ENCODE data around the gene CDK18.
A peak's percentile ranks its signal among the peaks of the same experiment; 100 is the strongest.

Gene CDK18

DNA sequence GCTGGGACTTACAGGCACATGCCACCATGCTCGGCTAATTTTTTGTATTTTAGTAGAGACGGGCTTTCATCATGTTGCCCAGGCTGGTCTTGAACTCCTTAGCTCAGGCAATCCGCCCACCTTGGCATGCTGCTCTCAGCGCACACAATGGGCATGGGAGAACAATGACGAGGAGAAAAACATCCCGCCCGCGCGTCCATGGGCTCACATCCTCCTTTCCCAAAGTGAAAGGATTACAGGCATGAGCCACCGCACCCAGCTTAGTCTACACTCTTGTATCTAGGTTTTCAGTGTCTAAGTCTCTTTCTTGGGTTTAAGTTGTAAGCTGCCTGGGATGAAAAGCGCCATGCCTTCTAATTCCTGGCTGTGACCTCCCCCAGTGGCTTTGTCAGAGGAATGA is 37.9 kb downstream of the CDK18 start:
- no peak for DNase-seq

- peak; percentile 17 for DNase-seq
Measured at GRCh38 chr1:205543351-205544301, 39.2 kb downstream of the CDK18 start.

- DNase-seq: no peak
Measured at GRCh38 chr1:205545001-205545919, 40.8 kb downstream of the CDK18 start.

GRCh38 chr1:205545991-205546390 is 41.5 kb downstream of the CDK18 start:
- no peak for DNase-seq

- no peak for DNase-seq
Measured at GRCh38 chr1:205546541-205546940, 42.1 kb downstream of the CDK18 start.

- DNase-seq: no peak
Measured at GRCh38 chr1:205547936-205548827, 43.7 kb downstream of the CDK18 start.

- no peak for DNase-seq
Measured at GRCh38 chr1:205554026-205554811, 49.8 kb downstream of the CDK18 start.

DNA sequence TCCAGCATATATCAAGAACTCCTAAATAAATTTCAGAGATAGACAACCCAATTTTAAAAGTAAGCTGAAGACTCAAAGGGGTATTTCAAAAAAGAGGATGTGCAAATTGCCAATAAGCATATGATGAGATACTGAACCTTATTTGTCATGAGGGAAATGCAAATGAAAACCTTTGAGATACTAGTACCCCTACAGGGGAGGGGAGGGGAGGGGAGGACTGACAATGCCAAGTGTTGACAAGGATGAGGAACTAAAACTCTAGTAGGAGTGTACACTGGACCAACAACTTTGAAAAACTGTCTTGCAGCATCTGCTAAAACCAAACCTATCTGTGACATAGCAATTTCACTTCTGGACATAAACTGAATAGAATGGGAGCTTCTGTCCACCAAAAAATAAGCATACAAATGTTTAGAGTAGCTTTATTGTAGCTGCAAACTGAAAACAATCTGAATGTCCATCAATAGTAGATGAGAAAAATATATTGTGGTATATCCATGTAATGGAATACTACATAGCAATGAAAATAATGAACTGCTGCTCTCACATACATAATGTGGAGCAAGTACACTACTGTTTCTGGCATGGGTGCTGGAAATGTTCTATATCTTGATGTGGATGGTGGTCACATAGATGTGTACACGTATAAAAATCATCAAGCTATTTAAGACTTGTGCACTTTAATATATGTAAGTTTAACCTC is 57.2 kb downstream of the CDK18 start:
- no peak for DNase-seq

DNA sequence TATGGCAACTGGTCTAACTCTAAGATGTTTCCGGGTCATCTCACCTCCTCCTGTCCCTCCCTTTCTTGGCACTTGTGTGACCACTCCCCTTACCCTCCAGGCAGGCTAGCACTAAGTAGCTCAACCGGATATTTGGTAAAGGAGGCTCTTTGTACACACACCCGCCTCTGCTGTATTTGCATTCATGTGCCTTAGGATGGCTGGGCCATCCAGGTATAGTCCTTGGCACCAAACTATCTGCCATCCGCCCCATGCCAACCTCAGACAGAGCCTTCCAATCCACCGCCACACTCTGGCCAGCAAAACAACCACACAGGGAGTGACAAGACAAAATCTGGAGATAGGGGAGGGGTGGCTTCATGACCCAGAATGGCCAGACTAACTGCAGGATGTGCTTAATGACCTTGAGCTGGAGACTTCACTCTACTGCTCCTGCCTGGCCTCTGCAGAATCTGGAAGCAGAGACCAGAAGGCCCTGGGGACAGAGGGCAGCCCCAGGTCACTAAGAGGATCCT is 59.5 kb downstream of the CDK18 start:
- DNase-seq: no peak

- no peak for DNase-seq
Measured at GRCh38 chr1:205565799-205566198, 61.3 kb downstream of the CDK18 start.

GRCh38 chr1:205567716-205568115 is 63.2 kb downstream of the CDK18 start:
- DNase-seq: no peak

DNA sequence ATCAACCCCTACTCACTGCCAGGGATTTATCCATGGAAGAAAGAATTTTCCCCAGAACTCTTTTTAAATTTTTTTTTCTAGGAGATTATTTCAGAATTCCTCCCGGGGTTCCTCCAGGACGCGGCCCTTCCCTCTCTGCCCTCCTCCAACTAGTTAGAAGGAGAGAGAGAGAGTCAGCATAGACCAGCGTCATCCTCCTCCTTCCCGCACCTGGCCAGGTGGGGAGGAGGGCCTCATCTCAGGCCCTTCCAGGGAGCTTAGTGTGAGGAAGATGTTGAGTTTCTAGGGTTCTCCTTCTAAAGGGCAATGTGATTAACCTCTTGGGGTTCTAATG is 63.6 kb downstream of the CDK18 start:
- DNase-seq: no peak

- DNase-seq: no peak
Measured at GRCh38 chr1:205568469-205569361, 64.2 kb downstream of the CDK18 start.

GRCh38 chr1:205569411-205570172 is 65.1 kb downstream of the CDK18 start:
- no peak for DNase-seq

DNA sequence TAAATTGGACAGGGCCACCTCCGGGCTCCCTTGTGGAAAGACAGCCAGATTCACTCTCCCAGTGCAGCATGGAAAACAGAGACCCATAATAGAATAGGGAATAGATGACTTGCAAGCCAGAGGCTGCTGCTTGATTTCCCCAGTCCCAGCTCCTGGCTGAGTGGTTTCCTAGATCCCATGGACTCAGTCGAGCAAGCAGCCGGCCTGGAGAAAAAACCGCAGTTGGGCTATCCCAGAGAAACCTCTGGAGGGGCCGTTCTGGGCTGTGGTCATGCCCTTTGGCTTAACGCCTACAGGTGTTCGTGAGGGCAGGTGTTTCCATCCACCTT is 65.7 kb downstream of the CDK18 start:
- no peak for DNase-seq

DNA sequence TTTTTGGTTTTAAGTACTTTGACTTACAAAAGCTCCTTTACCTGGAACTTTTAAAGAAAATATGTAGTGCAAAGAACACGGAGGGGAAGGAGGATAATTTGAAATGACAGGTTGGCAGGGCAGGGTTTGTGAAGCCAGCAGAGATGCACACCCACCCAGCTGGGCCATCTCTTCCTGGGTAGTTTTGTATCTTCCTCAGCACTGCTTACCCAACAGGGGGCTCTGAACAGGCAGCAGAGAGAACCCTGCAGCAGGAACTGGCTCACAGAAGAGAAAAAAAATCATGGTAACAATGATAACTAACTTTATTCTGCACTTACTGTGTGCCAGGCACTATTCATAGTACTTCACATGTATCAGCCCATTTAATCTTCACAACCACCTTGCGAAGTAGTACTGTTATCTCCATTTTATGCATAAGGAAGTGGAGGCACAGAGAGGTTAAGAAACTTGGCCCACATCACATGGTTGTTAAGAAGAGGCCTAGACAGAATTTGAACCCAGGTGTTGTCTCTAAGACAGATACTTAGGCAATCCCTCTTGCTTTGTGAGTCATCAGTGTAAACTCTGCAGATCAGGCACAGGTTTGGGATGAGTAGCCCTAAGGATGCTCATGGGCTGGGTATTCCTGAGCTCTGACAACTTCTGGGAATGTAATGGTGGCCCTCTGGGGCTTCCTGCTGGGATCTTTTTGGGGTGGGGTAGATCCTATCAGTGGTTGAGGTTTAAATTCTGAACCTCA is 66.5 kb downstream of the CDK18 start:
- DNase-seq: no peak

GRCh38 chr1:205571747-205572146 is 67.3 kb downstream of the CDK18 start:
- DNase-seq: no peak

DNA sequence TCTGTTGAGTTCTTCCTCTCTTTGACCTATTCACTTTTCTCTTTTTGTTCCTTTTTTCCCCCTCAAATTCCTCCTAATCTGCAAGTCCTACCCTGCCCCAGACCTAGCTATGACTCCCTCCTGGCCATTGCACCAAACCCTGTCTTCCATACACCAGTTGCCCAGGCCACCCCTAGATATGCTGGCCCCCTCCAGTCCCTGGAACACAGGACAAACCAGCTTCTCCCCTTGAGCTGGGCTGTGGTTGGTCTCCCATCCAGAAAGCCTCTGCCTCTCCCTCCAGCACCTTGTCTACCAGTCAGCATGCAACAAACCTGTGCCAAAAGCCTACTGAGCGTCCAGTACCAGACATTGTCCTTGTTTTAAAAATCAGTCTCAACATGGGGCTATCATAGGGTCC is 68.0 kb downstream of the CDK18 start:
- no peak for DNase-seq
